Skeletal muscle satellite cell (primary cell): Measurements from ENCODE around the gene RNF214.
"Not testable (repeated sequence)": the region's sequence is repeated elsewhere in the genome, so short reads cannot be mapped to it uniquely, and the experiment has no call there.

Experiments used
- H3K27me3 ChIP-seq: 2 replicates; pipeline ENCODE4 v1.7.0; 2013; ENCODE audit warnings: low read length; ENCODE audit not compliant: control insufficient read depth, insufficient read depth
- H3K36me3 ChIP-seq: 2 replicates; pipeline ENCODE4 v1.7.0; 2013; ENCODE audit warnings: mild to moderate bottlenecking, control low read depth, low read length; ENCODE audit not compliant: insufficient read depth
- H3K4me1 ChIP-seq: 2 replicates; pipeline ENCODE4 v1.7.0; 2013; ENCODE audit warnings: low read length; ENCODE audit not compliant: control insufficient read depth, insufficient read depth
- H3K4me2 ChIP-seq: 2 replicates; pipeline ENCODE4 v1.7.0; 2013; ENCODE audit warnings: mild to moderate bottlenecking, low read length
- H3K4me3 ChIP-seq: 2 replicates; pipeline ENCODE4 v1.7.0; 2013; ENCODE audit warnings: low read length
- H3K9ac ChIP-seq: 2 replicates; pipeline ENCODE4 v1.7.0; 2013; ENCODE audit warnings: mild to moderate bottlenecking, low read depth, low read length, moderate library complexity
- H3K9me3 ChIP-seq: replicated peaks from 2 replicates; pipeline ENCODE4 v1.7.0; 2013; ENCODE audit warnings: mild to moderate bottlenecking, control low read depth, low read length

The RNF214 gene

DNA sequence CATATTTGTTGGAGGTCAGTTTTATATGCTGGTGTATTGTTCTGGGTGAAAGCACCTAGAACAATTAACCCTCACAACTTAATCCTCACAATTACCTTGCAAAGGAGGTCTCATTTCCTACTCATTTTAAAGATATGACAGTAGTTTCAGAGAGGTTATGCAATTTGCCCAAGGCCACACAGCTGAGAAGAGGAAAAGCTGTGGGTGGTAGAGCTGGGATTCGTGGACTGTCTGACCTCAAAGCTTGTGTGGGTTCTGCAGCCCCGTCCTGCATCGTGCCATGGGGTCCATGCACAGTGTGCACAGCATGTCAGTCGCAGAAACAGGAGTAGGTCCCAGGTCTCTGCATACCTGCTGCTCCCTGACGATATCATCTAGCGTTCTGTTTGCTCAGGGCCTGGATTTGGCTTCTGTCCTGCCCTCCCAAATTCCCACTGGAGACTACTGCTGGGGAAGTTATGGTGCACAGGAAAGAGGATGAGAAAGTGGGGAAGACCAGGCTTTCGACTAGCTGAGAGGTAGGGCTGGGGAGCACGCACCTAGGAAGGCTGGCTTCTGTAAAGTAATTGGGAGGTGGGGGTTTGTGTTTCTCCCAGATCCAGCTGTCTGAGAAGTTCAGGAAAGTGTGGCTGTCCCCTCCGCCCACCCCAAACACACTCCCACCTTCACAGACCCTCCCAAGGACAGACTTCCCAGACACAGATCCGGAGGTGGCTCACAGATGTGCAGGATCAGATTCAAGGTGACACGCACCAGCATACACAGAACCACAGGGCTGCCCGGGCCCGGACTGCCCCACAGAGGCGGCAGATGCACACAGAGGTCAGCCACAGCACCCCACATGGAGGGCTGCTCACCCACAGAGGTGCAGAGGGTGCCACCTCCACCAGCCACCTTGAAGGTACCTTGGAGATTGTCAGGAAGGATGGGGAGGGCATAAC, 81.6 kb downstream of the RNF214 start:
- Histone ChIP-seq H3K9ac (no peak overlapping the region), H3K4me1 (peaks cover 20% of the 10 kb centered on the region), H3K4me3 (peak overlapping the region; percentile 89), H3K4me2 (peak overlapping the region; percentile 97), H3K27me3 (no peaks in the 10 kb centered on the region), H3K9me3 (no peaks in the 10 kb centered on the region), H3K36me3 (no peaks in the 10 kb centered on the region)

- Histone ChIP-seq H3K4me1 (peaks cover 25% of the 10 kb centered on the region), H3K27me3 (no peaks in the 10 kb centered on the region), H3K36me3 (no peaks in the 10 kb centered on the region), H3K4me3 (peak overlapping the region; percentile 89), H3K4me2 (peak overlapping the region; percentile 97), H3K9me3 (no peaks in the 10 kb centered on the region), H3K9ac (peak overlapping the region; percentile 87)
Observed at GRCh38 chr11:117314840-117315239, 82.4 kb downstream of the RNF214 start.

GRCh38 chr11:117315285-117316196, 83.1 kb downstream of the RNF214 start:
- peaks cover 25% of the 10 kb centered on the region for H3K4me1 ChIP-seq
- no peaks in the 10 kb centered on the region for H3K9me3 ChIP-seq
- H3K4me2 ChIP-seq, result peak overlapping the region; percentile 97
- peak overlapping the region; percentile 87 for H3K9ac ChIP-seq
- H3K27me3 ChIP-seq, result no peaks in the 10 kb centered on the region
- H3K4me3 ChIP-seq, result peak overlapping the region; percentile 89
- H3K36me3 ChIP-seq, result no peaks in the 10 kb centered on the region

DNA sequence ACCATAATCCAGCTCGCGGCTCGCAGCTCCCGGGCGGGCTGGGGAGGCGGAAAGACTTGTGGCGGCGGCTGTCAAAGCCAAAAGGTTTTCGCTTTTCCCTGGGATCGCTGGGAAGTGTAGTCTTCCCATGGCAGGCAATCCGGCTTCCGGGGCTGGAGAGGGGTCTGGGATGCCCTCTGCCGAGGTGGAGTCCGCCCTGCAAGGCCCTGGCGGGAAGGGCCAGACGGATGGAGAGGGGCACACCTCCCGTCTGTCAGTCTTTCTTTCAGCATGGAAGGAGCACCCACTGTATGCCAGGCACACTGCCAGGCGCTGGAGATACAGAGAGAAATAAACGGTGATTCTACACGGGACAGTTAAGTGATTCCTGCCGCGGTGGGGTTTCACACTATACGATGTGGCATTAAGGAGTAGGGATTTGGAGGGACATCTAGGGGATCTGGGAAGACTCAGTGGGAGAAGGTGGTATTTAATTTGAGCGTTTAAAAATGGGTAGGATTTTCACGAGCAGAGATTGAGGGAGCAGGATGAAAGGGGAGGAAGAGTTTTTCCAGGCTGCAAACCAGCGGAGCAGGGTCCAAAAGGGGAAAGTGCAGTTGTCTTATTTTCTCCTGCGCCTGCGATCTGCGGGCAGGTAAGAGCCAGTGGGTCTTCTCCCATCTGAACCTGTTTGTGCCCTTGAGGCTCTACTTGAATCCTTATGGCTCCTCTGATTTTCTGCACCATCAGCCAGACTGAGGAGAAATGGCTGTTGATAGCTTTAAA, 83.9 kb downstream of the RNF214 start, which contains the start of gene BACE1:
TSS of gene BACE1 (minus strand) at position 60 of the 765 bp plus-strand sequence. CDS start 461 bp downstream, outside the sequence.
- H3K9ac ChIP-seq, result peak within 1 kb of the TSS; percentile 87
- peak within 1 kb of the TSS; percentile 97 for H3K4me2 ChIP-seq
- no peaks in the 10 kb centered on the region for H3K36me3 ChIP-seq
- H3K4me3 ChIP-seq, result peak within 1 kb of the TSS; percentile 89
- no peaks in the 10 kb centered on the region for H3K27me3 ChIP-seq
- no peaks in the 10 kb centered on the region for H3K9me3 ChIP-seq
- peaks cover 25% of the 10 kb centered on the region for H3K4me1 ChIP-seq

- Histone ChIP-seq H3K4me1 (peaks cover 25% of the 10 kb centered on the region), H3K9me3 (no peaks in the 10 kb centered on the region), H3K4me2 (no peak overlapping the region), H3K27me3 (no peaks in the 10 kb centered on the region), H3K4me3 (no peak overlapping the region), H3K36me3 (no peaks in the 10 kb centered on the region), H3K9ac (no peak overlapping the region)
Observed at GRCh38 chr11:117318738-117319137, 86.3 kb downstream of the RNF214 start.

DNA sequence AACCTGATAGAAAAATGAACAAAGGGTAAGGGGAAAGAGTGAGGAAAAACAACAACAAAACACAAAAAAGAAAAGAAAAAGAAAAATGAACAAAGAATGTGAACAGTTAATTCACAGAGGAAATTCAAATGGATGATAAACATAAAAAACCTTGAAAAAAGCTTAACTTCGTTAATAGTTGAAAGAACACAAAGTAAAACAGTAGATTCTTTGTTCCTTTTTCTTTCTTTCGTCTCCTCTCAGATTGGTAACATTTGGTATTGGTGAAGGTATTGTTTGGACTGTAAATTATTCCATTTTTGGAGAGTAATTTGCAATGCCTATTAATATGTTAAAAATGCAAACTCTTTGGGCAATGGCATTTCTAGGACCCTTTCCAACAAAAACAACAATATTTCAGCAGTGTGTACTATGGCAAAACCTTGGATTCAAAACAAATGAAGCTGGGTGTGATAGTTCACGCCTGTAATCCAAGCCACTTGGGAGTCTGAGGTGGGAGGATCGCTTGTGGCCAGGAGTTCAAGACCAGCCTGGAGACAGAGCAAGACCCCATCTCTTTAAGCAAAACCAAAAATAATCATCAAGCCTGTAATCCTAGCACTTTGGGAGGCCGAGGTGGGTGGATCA, 86.9 kb downstream of the RNF214 start:
- Histone ChIP-seq H3K27me3 (no peaks in the 10 kb centered on the region), H3K4me1 (peaks cover 24% of the 10 kb centered on the region), H3K9ac (no peak overlapping the region), H3K36me3 (no peaks in the 10 kb centered on the region), H3K9me3 (no peaks in the 10 kb centered on the region), H3K4me3 (no peak overlapping the region), H3K4me2 (peak overlapping the region; percentile 9)

DNA sequence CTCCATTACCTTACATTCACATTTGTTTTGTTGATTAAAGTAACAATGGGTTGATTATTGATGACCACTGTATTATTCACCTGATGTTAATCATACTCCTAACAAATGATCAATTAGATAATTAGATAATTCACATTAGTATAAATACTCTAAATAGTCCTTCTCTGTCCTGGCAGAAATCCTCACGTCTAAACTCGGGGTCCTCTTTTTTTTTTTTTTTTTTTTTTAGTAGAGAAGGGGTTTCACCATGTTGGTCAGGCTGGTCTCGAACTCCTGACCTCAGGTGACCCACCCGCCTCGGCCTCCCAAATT, 94.7 kb downstream of the RNF214 start:
- peak overlapping the region; percentile 60 for H3K4me2 ChIP-seq
- H3K9me3 ChIP-seq, H3K27me3 ChIP-seq, H3K36me3 ChIP-seq: not testable (repeated sequence)
- peaks cover 13% of the 10 kb centered on the region for H3K4me1 ChIP-seq
- H3K4me3 ChIP-seq, result peak overlapping the region; percentile 79
- peak overlapping the region; percentile 86 for H3K9ac ChIP-seq

DNA sequence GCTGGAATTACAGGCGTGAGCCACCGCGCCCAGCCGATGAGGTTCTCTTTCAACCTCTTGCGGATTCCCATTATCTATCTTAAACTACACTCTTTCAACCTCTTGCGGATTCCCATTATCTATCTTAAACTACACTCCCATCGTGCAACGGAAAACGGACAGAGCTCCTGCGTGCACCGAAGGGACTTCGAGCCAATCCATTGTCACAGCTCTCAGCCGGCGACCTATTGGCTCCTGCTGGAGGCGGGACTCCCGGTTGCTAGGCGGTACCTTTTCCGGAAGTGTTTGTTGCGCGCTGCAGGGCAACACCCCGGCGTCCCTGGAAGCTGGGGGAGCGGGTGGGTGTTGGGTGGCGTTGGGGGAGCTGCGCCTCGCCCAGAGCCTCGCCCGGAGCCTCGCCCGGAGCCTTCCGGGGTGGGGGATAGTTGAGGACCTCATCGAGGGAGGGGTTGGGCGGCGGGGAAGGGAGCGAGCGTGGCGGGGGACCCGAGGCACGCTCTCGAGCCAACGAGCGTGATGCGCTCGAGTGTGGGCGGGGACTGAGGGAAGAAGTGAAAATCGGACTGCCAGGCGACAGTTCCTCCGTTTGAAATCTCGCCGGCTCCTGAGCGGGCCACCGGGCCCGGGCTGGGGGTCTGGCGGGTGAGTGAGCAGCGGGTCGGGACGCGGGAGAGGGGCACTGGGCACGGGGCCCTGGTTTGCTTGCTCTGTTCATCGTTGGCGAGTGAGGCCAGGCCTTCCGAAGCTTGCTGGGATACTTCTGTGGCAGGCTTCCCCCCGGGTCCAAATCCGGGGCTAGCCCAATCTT, 95.3 kb downstream of the RNF214 start, which contains the start of gene CEP164:
TSS of gene CEP164 (plus strand) at position 288 of the 808 bp plus-strand sequence. CDS start 10,733 bp downstream, outside the sequence.
- no peaks in the 10 kb centered on the region for H3K27me3 ChIP-seq
- peak within 1 kb of the TSS; percentile 79 for H3K4me3 ChIP-seq
- H3K36me3 ChIP-seq, result no peaks in the 10 kb centered on the region
- H3K9me3 ChIP-seq, result no peaks in the 10 kb centered on the region
- H3K9ac ChIP-seq, result peak within 1 kb of the TSS; percentile 86
- peak within 1 kb of the TSS; percentile 86 for H3K4me2 ChIP-seq
- H3K4me1 ChIP-seq, result peaks cover 13% of the 10 kb centered on the region

GRCh38 chr11:117328375-117329010, 96.0 kb downstream of the RNF214 start:
- peak overlapping the region; percentile 79 for H3K4me3 ChIP-seq
- H3K4me2 ChIP-seq, result peak overlapping the region; percentile 86
- H3K4me1 ChIP-seq, result peaks cover 13% of the 10 kb centered on the region
- H3K9ac ChIP-seq, result peak overlapping the region; percentile 86
- H3K9me3 ChIP-seq, result no peaks in the 10 kb centered on the region
- no peaks in the 10 kb centered on the region for H3K36me3 ChIP-seq
- no peaks in the 10 kb centered on the region for H3K27me3 ChIP-seq

DNA sequence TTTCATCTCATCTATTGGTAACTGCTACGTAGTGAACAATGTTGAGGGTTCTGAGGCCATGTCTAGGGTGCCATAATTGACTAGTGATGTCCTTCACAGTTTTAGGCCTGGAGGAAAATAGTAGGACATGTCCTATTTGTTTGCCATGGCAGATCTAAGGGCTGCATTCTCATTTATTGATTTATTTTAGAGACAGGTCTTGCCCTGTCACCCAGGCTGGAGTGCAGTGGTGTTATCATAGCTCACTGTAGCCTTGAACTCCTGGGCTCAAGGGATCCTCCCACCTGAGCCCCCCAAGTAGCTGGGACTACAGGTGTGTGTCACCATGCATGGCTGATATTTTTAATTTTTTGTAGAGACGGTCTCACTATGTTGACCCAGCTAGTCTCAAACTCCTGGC, 100.4 kb downstream of the RNF214 start:
- no peaks in the 10 kb centered on the region for H3K27me3 ChIP-seq
- H3K4me2 ChIP-seq, result no peak overlapping the region
- H3K4me3 ChIP-seq, result no peak overlapping the region
- no peaks in the 10 kb centered on the region for H3K9me3 ChIP-seq
- peaks cover 20% of the 10 kb centered on the region for H3K36me3 ChIP-seq
- no peak overlapping the region for H3K9ac ChIP-seq
- H3K4me1 ChIP-seq, result peaks cover 13% of the 10 kb centered on the region
